K562 (cell line): Measurements from ENCODE around the gene SNX19. TPM values are rescaled to one million over a fixed set of nuclear protein-coding genes. Genes with fewer than 3 reads are reported as not detected.

ENCODE experiments used
- ATAC-seq: fragments of 200-7000 bp; cut with Tn5 transposase; 3 replicates; pipeline ENCODE4 v1.9.1; 2020; ENCODE audit warnings: moderate library complexity
- BruUV-seq: library from RNA; stranded (reverse); fragments of 400-500 nt; replicated peaks from 2 replicates; lab custom pipeline; 2021; lab: Mats Ljungman, UMichigan
- CTCF ChIA-PET: fragments of 300-600 bp; formaldehyde crosslinking; extraction: SDS; loops from one replicate; lab custom pipeline; 2021; ENCODE audit warnings: low intra/inter-chr PET ratio; lab: Yijun Ruan, JAX
- POLR2A ChIA-PET: fragments of 300-600, 350-650 bp; sonication (Branson Sonifier 250); formaldehyde crosslinking; extraction: SDS; loops from one replicate; lab custom pipeline; 2021; ENCODE audit warnings: antibody characterized with exemption, inconsistent platforms; lab: Yijun Ruan, JAX
- DNase-seq, 4 experiments: peaks; one replicate each; pipeline versions ENCODE4 v3.0.0 to v3.0.0-alpha.2; 2011 to 2018; ENCODE audit warnings: low spot score in 3 of 4, mixed read lengths in 3 of 4; ENCODE audit errors: extremely low read depth in 1 of 4
- FAIRE-seq: peaks from 2 replicates; lab custom pipeline; 2011; peaks lifted over from hg19 to GRCh38; lab: Jason Lieb, UNC
- H2AFZ ChIP-seq: 2 replicates; pipeline ENCODE4 v1.6.0; 2011; ENCODE audit warnings: low read depth, low read length, control low read depth, inconsistent platforms
- H3K27ac ChIP-seq: fragments of 200-600 bp; 3 replicates; pipeline ENCODE4 v1.8.0; 2011; ENCODE audit warnings: low read depth, mild to moderate bottlenecking, control low read depth, inconsistent platforms, low read length, moderate library complexity, mixed read lengths; ENCODE audit errors: extremely low read depth
- H3K27me3 ChIP-seq, 2 experiments: fragments of 300-600 bp in 1 of 2; 2 replicates in 1 of 2; 3 replicates in 1 of 2; pipeline versions ENCODE4 v1.6.0 to v1.8.0; 2011; ENCODE audit warnings: inconsistent platforms in 2 of 2, low read length in 2 of 2, mild to moderate bottlenecking in 1 of 2, mixed read lengths in 1 of 2, moderate library complexity in 1 of 2; ENCODE audit not compliant: control insufficient read depth in 2 of 2, insufficient read depth in 2 of 2
- H3K36me3 ChIP-seq: fragments of 300-600 bp; 3 replicates; pipeline ENCODE4 v1.8.0; 2011; ENCODE audit warnings: mild to moderate bottlenecking, low read length, inconsistent platforms; ENCODE audit not compliant: control insufficient read depth, insufficient read depth
- H3K4me1 ChIP-seq, 2 experiments: fragments of 200-600 bp in 1 of 2; replicated peaks in 1 of 2; 2 replicates in 1 of 2; 3 replicates in 1 of 2; pipeline versions ENCODE4 v1.5.1 to v1.8.0; 2011; ENCODE audit warnings: inconsistent platforms in 2 of 2, low read length in 2 of 2, mild to moderate bottlenecking in 1 of 2, mixed read lengths in 1 of 2, moderate library complexity in 1 of 2; ENCODE audit not compliant: control insufficient read depth in 2 of 2, insufficient read depth in 2 of 2
- H3K4me2 ChIP-seq: 2 replicates; pipeline ENCODE4 v1.6.1; 2011; ENCODE audit warnings: low read length, control low read depth, inconsistent platforms, mixed read lengths; ENCODE audit not compliant: insufficient read depth
- H3K4me3 ChIP-seq: fragments of 200-600 bp; sonication (generic), shearing (Covaris generic); 2 replicates; pipeline ENCODE4 v1.5.1; 2016; ENCODE audit warnings: control low read depth, inconsistent platforms
- H3K79me2 ChIP-seq: fragments of 200-600 bp; 3 replicates; pipeline ENCODE4 v1.8.0; 2011; ENCODE audit warnings: low read length, inconsistent platforms; ENCODE audit not compliant: control insufficient read depth, insufficient read depth
- H3K9ac ChIP-seq, 2 experiments: 2 replicates each; pipeline versions ENCODE4 v1.6.0 to v1.6.1; 2011; ENCODE audit warnings: low read depth in 2 of 2, low read length in 2 of 2, control low read depth in 1 of 2, inconsistent platforms in 1 of 2, mild to moderate bottlenecking in 1 of 2, mixed read lengths in 1 of 2; ENCODE audit not compliant: insufficient read depth in 1 of 2
- H3K9me1 ChIP-seq: one replicate; pipeline ENCODE4 v1.6.0; 2011; ENCODE audit warnings: inconsistent platforms, mild to moderate bottlenecking, low read length, moderate library complexity; ENCODE audit not compliant: control insufficient read depth, insufficient read depth
- H3K9me3 ChIP-seq: replicated peaks from 2 replicates; pipeline ENCODE4 v1.5.1; 2011; ENCODE audit warnings: low read depth, low read length, inconsistent platforms; ENCODE audit not compliant: control insufficient read depth, insufficient read depth
- H4K20me1 ChIP-seq: replicated peaks from 2 replicates; pipeline ENCODE4 v1.6.1; 2011; ENCODE audit warnings: low read length, inconsistent platforms, mixed read lengths; ENCODE audit not compliant: control insufficient read depth, insufficient read depth
- E2F3 ChIP-seq: fragments of 250-450 bp; sonication (Bioruptor Pico); IDR thresholded peaks from 2 replicates; pipeline ENCODE4 v1.4.0; 2020; ENCODE audit warnings: mild to moderate bottlenecking
- HMG20A ChIP-seq: fragments of 450-650 bp; formaldehyde crosslinking; conservative IDR thresholded peaks from 2 replicates; pipeline ENCODE4 v1.4.0; 2020; ENCODE audit warnings: mild to moderate bottlenecking, mixed read lengths
- MAZ ChIP-seq, 2 experiments: fragments of 450-650 bp in 1 of 2; sonication (generic) in 1 of 2; formaldehyde crosslinking; IDR thresholded peaks in 1 of 2; conservative IDR thresholded peaks in 1 of 2; 2 replicates each; pipeline versions ENCODE4 v1.4.0 to v1.5.0; 2020; ENCODE audit warnings: mild to moderate bottlenecking in 1 of 2, missing genetic modification reagents in 1 of 2
- MCM7 ChIP-seq, 2 experiments: fragments of 450-650 bp; IDR thresholded peaks; 2 replicates each; pipeline ENCODE4 v1.6.1; 2016 to 2018
- NCOR1 ChIP-seq: fragments of 450-650 bp; IDR thresholded peaks from 2 replicates; pipeline ENCODE4 v1.6.1; 2016; ENCODE audit warnings: mild to moderate bottlenecking, moderate library complexity
- RB1 ChIP-seq: fragments of 450-650 bp; IDR thresholded peaks from 2 replicates; pipeline ENCODE4 v1.6.1; 2017; ENCODE audit warnings: low read depth, mild to moderate bottlenecking
- ZNF324 ChIP-seq: fragments of 250-450 bp; sonication (Bioruptor Pico); IDR thresholded peaks from 2 replicates; pipeline ENCODE4 v1.4.0; 2020; ENCODE audit warnings: mild to moderate bottlenecking
- ZNF551 ChIP-seq: fragments of 250-450 bp; sonication (Bioruptor Pico); IDR thresholded peaks from 2 replicates; pipeline ENCODE4 v1.5.0; 2021; ENCODE audit warnings: mild to moderate bottlenecking, moderate library complexity
- WGBS: fragments of 100-300 bp; shearing (Covaris generic); methylation state at CpG from one replicate; pipeline ENCODE4 v1.1.6; 2016; ENCODE audit warnings: low coverage, mixed read lengths; ENCODE audit not compliant: insufficient coverage; ENCODE audit errors: missing lambda C conversion rate; 5-methylcytosine and 5-hydroxymethylcytosine counted together
- in situ Hi-C: fragments of 300-500 bp; cut with MboI; formaldehyde crosslinking; loops from 4 replicates; pipeline ENCODE4 v1.15.0; 2018; ENCODE audit warnings: inconsistent platforms, mixed read lengths
- intact Hi-C: fragments of 100-400 bp; cut with micrococcal nuclease; formaldehyde crosslinking; loops from 2 replicates; pipeline ENCODE4 v1.14.2; 2022
- polyA plus RNA-seq, 8 experiments: library from polyadenylated mRNA; depleted of rRNA in 4 of 8; stranded (reverse) in 5 of 8; unstranded in 3 of 8; fragments of >200 nt; fragmentation: Nextera tagmentation in 2 of 8; fragmentation: Illumina TruSeq in 1 of 8; extraction: Ambion mirVana in 2 of 8; extraction: Trizol in 1 of 8; gene quantifications; 2 replicates each; pipeline versions ENCODE4 v1.2.1 to v1.2.3, GENCODE V29; 2011 to 2014; ENCODE audit warnings: inconsistent platforms in 1 of 8, missing spikeins in 1 of 8
- total RNA-seq, 7 experiments: library from RNA; depleted of rRNA in 6 of 7; stranded (reverse); fragments of >200 nt in 6 of 7; fragmentation: Illumina TruSeq in 2 of 7; extraction: Trizol in 2 of 7; gene quantifications; 2 replicates each; pipeline versions ENCODE4 v1.2.1 to v1.2.3, GENCODE V29; 2011 to 2021; ENCODE audit warnings: low replicate concordance in 1 of 7

Gene SNX19
- total and polyA plus RNA-seq, 9 of the 15 experiments (the other 6 are each of a cell fraction or from before 2014, with no cell fraction given) = 2.2 to 31.3 (median 19.6) TPM

- in situ Hi-C loops (no loop called here), intact Hi-C loops (no loop called here)
- ATAC-seq (no peak), FAIRE-seq (no peak), DNase-seq (no peak)
- no peak for TF ChIP-seq ZNF324 (CRISPR knock-in tag)
- TF ChIP-seq HMG20A (CRISPR knock-in tag) = no peak
- TF ChIP-seq E2F3 = no peak
- TF ChIP-seq NCOR1 = no peak
- TF ChIP-seq RB1 = no peak
- no peak for TF ChIP-seq MAZ (CRISPR knock-in tag; conservative IDR thresholded peaks at IDR 0.05 in 1 of 2, IDR thresholded peaks at IDR 0.05 in 1 of 2)
- TF ChIP-seq MCM7 (IDR thresholded peaks at IDR 0.05) = no peak
- TF ChIP-seq ZNF551 (CRISPR knock-in tag) = no peak
- no peaks in the 10 kb centered on the region for H3K79me2 ChIP-seq
- no peaks in the 10 kb centered on the region for H3K36me3 ChIP-seq
- H3K4me3 ChIP-seq = no peak overlapping the region
- no peaks in the 10 kb centered on the region for H3K4me1 ChIP-seq
- H3K9ac ChIP-seq = no peak overlapping the region
- BruUV-seq = no TSS peak
- 0% methylated on average over 3 of the region's 3 CpGs for WGBS
- H3K9me3 ChIP-seq = no peaks in the 10 kb centered on the region
- ChIA-PET CTCF (no interaction called here), POLR2A (no interaction called here)
- no peak overlapping the region for H2AFZ ChIP-seq
- peaks cover 3 to 4% of the 10 kb centered on the region in 2 experiments; a peak in 2 of 5 replicates for H3K27me3 ChIP-seq
- no peak overlapping the region for H3K27ac ChIP-seq
- no peaks in the 10 kb centered on the region for H4K20me1 ChIP-seq
- no peak overlapping the region for H3K4me2 ChIP-seq
- no peaks in the 10 kb centered on the region for H3K9me1 ChIP-seq
Observed at GRCh38 chr11:130840679-130841078, 75.6 kb downstream of the SNX19 start.
